ENCODE results near the gene SYT3. TPM values are rescaled to one million over a fixed set of nuclear protein-coding genes. Genes with fewer than 3 reads are reported as not detected.

SYT3 gene
- total and polyA plus RNA-seq, 2 of the 13 experiments (the other 11 are each of a cell fraction or from before 2014, with no cell fraction given), result not detected

DNA sequence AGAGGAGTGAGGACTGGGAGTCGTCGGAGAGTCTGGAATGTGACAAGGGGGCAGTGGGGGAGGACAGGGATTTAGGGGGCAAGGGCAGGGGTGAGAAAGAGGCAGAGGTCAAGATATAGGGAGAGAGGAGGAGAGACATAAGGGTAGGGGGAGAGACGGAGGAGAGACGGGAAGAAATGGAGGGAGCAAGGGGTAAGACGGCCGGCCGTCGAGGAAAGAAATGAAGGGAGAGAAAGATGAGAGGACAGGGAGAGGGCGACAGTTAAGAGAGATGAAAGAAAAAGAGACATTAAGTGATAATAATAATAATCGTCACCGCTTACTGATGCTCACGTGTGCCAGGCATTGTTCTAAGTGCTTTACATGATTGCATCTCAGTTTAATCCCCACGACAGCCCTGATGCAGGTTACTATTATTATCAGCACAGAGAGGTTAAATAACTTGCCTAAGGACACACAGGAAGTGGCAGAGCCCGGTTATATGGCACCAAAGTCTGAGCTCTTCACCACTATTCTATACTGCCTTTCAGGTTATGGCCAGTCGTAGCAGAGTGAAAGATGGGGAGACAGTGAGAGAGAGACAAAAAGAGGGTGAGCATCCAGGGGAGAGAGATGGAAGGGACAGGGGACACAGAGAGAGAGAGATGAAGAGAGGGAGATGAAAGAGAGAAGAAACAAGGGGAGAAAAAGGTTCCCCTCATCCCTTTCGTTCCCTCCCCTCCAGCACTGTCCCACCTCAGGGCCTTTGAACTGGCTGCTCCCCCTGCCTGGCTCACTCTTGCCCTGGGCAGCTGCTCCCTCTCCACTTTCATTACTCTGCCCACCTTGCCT, 23.2 kb upstream of the SYT3 start (continued):
- TF ChIP-seq ZMYM2 (CRISPR knock-in tag; IDR thresholded peaks at IDR 0.05) (no peak), ZNF879 (CRISPR knock-in tag; IDR thresholded peaks at IDR 0.05) (no peak), ZNF335 (CRISPR knock-in tag; IDR thresholded peaks at IDR 0.05) (no peak)
- TF ChIP-seq, protein P1, sequence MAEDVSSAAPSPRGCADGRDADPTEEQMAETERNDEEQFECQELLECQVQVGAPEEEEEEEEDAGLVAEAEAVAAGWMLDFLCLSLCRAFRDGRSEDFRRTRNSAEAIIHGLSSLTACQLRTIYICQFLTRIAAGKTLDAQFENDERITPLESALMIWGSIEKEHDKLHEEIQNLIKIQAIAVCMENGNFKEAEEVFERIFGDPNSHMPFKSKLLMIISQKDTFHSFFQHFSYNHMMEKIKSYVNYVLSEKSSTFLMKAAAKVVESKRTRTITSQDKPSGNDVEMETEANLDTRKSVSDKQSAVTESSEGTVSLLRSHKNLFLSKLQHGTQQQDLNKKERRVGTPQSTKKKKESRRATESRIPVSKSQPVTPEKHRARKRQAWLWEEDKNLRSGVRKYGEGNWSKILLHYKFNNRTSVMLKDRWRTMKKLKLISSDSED (CRISPR knock-in tag; IDR thresholded peaks at IDR 0.05), result no peak

DNA sequence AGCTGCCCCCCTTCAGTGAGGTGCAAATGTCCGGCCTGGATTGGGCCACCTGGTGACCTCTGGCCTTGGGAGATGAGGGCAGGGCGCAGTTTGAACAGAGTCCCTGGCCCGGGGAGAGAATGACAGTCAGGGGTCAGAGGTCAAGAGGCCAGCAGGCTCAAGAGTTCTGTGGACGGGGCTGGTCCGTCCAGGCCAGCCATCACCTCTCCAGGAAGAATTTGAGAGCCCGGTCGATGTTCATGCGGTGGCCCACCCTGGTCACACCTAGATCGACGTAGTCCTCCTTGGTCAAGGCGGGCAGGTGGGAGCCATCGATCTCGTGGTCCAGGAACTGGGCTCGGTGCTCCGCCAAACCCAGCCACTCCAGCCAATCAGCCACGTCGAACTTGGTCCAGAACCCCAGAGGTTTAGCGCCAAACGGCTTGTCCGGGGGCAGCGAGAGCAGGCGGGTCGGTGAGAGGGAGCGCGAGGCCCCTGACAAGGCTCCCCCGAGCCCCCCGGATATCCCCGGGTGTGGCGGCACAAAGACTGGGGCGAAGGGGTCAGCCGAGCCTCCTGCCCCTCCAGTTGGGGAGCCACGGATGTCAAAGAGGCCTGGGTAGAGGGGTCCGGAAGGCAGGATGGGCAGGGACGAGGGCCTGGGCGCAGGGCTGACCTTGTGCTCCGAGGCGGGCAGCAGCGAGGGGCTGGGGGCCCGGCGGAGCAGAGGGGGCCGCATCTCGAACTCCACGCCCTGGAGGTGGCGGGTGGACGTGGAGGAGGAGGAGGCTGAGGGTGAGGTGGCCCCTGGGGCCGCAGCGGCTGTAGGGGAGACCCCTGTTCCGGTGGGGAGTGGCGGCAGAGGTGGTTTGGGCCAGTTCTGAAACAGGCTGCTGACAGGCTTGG, 22.3 kb upstream of the SYT3 start:
- H3K4me2 ChIP-seq (ENCODE audit: low read depth, low read length), result no peak overlapping the region
- H3K27me3 ChIP-seq (ENCODE audit: control insufficient read depth in 1 of 2, insufficient read depth in 2 of 2, low read length in 2 of 2), result peaks cover 1 to 11% of the 10 kb centered on the region in 2 experiments; a peak in 3 of 5 replicates
- no peak overlapping the region for H3K27ac ChIP-seq (ENCODE audit: extremely low read length, insufficient read depth, low read length)
- H2AFZ ChIP-seq (ENCODE audit: low read length), result no peak overlapping the region
- no TSS peak for BruUV-seq (replicated peaks)
- no peaks in the 10 kb centered on the region for H4K20me1 ChIP-seq (ENCODE audit: insufficient read depth, low read length)
- H3K4me1 ChIP-seq (ENCODE audit: insufficient read depth, low read length), result no peaks in the 10 kb centered on the region
- in situ Hi-C loops (cut with HindIII; ENCODE audit: extremely low pct_ligation_motif_present, low pct_unique_long_range_greater_than_20kb), result no loop called here
- H3K36me3 ChIP-seq (replicated peaks in 1 of 2; ENCODE audit: control insufficient read depth in 1 of 2, insufficient read depth in 2 of 2, low read length in 2 of 2), result no peaks in the 10 kb centered on the region
- 26% methylated on average over 20 of the region's 49 CpGs for WGBS (ENCODE audit: low lambda C conversion rate)
- H3K9me3 ChIP-seq (ENCODE audit: low read length), result no peaks in the 10 kb centered on the region; the same call in 1 of the 2 replicates
- no peak overlapping the region for H3K4me3 ChIP-seq (replicated peaks in 1 of 3; ENCODE audit: insufficient read depth in 1 of 3, low read depth in 2 of 3, low read length in 3 of 3)
- CTCF ChIA-PET (ENCODE audit: low intra/inter-chr PET ratio, low total read pairs), result no interaction called here
- POLR2A ChIA-PET, result no interaction called here
- intact Hi-C loops (cut with micrococcal nuclease; ENCODE audit: unreplicated experiment), result no loop called here
- TF ChIP-seq ZNF326 (CRISPR knock-in tag; IDR thresholded peaks at IDR 0.05; ENCODE audit: borderline replicate concordance), result no peak
- no peak for TF ChIP-seq PRMT3 (CRISPR knock-in tag; IDR thresholded peaks at IDR 0.05; ENCODE audit: borderline replicate concordance, low read depth)
- TF ChIP-seq NR2F6 (IDR thresholded peaks at IDR 0.05), result peak; percentile 35; the same call in 1 of the 2 replicates
- TF ChIP-seq NR2F6 (CRISPR knock-in tag; IDR thresholded peaks at IDR 0.05), result no peak
- TF ChIP-seq BORCS8-MEF2B (CRISPR knock-in tag; IDR thresholded peaks at IDR 0.05), result no peak
- no peak for TF ChIP-seq PITX1 (CRISPR knock-in tag; IDR thresholded peaks at IDR 0.05)
- TF ChIP-seq, protein P2, sequence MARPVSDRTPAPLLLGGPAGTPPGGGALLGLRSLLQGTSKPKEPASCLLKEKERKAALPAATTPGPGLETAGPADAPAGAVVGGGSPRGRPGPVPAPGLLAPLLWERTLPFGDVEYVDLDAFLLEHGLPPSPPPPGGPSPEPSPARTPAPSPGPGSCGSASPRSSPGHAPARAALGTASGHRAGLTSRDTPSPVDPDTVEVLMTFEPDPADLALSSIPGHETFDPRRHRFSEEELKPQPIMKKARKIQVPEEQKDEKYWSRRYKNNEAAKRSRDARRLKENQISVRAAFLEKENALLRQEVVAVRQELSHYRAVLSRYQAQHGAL (CRISPR knock-in tag; IDR thresholded peaks at IDR 0.05; ENCODE audit: not compliant biosample characterization), result no peak
- no peak for TF ChIP-seq STAT5B (CRISPR knock-in tag; IDR thresholded peaks at IDR 0.05)
- no peak for TF ChIP-seq ZNF3 (CRISPR knock-in tag; IDR thresholded peaks at IDR 0.05)
- TF ChIP-seq NR2C2 (CRISPR knock-in tag; IDR thresholded peaks at IDR 0.05; ENCODE audit: borderline replicate concordance), result peak; percentile 50; the same call in 1 of the 2 replicates
- TF ChIP-seq TCF7 (IDR thresholded peaks at IDR 0.05; ENCODE audit: low read depth), result no peak
- DNase-seq (ENCODE audit: low spot score) (no peak), ATAC-seq (no peak), FAIRE-seq (no peak)
- no peaks in the 10 kb centered on the region for H3K79me2 ChIP-seq (ENCODE audit: insufficient read depth, low read length)
- H3K9ac ChIP-seq (ENCODE audit: insufficient read depth, low read depth, low read length), result no peak overlapping the region

Data from HepG2 (cell line).